ENCODE data around the gene RBM4B.

DNA sequence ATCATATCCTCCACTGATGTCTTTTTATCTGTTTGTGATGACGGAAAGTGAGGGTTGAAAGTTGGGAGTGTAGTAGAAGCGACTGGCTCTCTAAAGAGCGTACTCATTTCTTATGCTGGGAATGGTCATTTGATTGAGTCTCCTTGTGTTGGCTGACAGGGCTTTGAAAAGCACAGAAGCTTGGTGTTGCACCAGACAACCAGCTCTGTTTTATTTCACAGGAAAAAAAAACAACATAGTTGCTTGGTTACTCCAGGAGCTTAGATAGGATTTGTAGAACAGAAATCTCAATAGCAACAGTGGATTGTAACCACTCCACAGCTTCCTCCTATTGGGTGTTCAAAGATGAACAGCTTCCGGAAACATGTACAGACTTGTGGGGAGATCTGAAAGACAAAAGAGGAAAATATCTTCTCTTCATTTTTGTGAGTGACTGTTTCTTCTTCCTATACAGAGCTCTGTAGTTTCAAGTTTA, 58.6 kb downstream of the RBM4B start:
- TF ChIP-seq CBFB (CRISPR knock-in tag; IDR thresholded peaks at IDR 0.05): no peak
- TF ChIP-seq CTCF (CRISPR knock-in tag; IDR thresholded peaks at IDR 0.05): no peak
- TF ChIP-seq HOMEZ (CRISPR knock-in tag; IDR thresholded peaks at IDR 0.05; ENCODE audit: low read depth): no peak
- no peak for TF ChIP-seq TFAP4 (IDR thresholded peaks at IDR 0.05; ENCODE audit: borderline replicate concordance, low read depth)
- TF ChIP-seq ZBTB10 (CRISPR knock-in tag; IDR thresholded peaks at IDR 0.05; ENCODE audit: borderline replicate concordance): no peak
- no peak for TF ChIP-seq EZH2 (conservative IDR thresholded peaks at IDR 0.05; ENCODE audit: low read depth, low read length)
- no peak for TF ChIP-seq ZNF513 (CRISPR knock-in tag; conservative IDR thresholded peaks at IDR 0.05)
- TF ChIP-seq, protein P1, sequence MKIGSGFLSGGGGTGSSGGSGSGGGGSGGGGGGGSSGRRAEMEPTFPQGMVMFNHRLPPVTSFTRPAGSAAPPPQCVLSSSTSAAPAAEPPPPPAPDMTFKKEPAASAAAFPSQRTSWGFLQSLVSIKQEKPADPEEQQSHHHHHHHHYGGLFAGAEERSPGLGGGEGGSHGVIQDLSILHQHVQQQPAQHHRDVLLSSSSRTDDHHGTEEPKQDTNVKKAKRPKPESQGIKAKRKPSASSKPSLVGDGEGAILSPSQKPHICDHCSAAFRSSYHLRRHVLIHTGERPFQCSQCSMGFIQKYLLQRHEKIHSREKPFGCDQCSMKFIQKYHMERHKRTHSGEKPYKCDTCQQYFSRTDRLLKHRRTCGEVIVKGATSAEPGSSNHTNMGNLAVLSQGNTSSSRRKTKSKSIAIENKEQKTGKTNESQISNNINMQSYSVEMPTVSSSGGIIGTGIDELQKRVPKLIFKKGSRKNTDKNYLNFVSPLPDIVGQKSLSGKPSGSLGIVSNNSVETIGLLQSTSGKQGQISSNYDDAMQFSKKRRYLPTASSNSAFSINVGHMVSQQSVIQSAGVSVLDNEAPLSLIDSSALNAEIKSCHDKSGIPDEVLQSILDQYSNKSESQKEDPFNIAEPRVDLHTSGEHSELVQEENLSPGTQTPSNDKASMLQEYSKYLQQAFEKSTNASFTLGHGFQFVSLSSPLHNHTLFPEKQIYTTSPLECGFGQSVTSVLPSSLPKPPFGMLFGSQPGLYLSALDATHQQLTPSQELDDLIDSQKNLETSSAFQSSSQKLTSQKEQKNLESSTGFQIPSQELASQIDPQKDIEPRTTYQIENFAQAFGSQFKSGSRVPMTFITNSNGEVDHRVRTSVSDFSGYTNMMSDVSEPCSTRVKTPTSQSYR (CRISPR knock-in tag; IDR thresholded peaks at IDR 0.05; ENCODE audit: borderline replicate concordance): no peak
- no peak for TF ChIP-seq CHD4 (IDR thresholded peaks at IDR 0.05; ENCODE audit: borderline replicate concordance, low read length)
- TF ChIP-seq POLR2AphosphoS5 (IDR thresholded peaks at IDR 0.05; ENCODE audit: low read depth, low read length): no peak
- TF ChIP-seq POLR2A (IDR thresholded peaks at IDR 0.05; ENCODE audit: insufficient read depth in 1 of 2, low read depth in 2 of 2, low read length in 2 of 2): peak in 1 of 2 experiments; percentile 48; a peak in 1 of 4 replicates
- no peak for TF ChIP-seq RAD21 (CRISPR knock-in tag; IDR thresholded peaks at IDR 0.05)
- no peak for TF ChIP-seq MAX (IDR thresholded peaks at IDR 0.05)
- TF ChIP-seq ZNF17 (CRISPR knock-in tag; IDR thresholded peaks at IDR 0.05): no peak

Data from HepG2 (cell line).